A549 (cell line): ENCODE results near the gene PJVK. TPM values are rescaled to one million over a fixed set of nuclear protein-coding genes. Genes with fewer than 3 reads are reported as not detected.
"Not testable (repeated sequence)": the region's sequence is repeated elsewhere in the genome, so short reads cannot be mapped to it uniquely, and the experiment has no call there.

Experiments
- ATAC-seq, 2 experiments: fragments of 200-7000 bp in 1 of 2; fragments of >200 bp in 1 of 2; cut with Nextera tagmentation in 1 of 2; cut with Tn5 transposase in 1 of 2; 3 replicates each; pipeline versions ENCODE4 v1.8.0 to v1.9.1; 2018 to 2020; ENCODE audit warnings: mild to moderate bottlenecking in 1 of 2, moderate library complexity in 1 of 2
- CTCF ChIA-PET: fragments of 300-600 bp; sonication (Branson Sonifier 250); formaldehyde crosslinking; extraction: SDS; loops from one replicate; lab custom pipeline; 2021; ENCODE audit warnings: antibody characterized with exemption, inconsistent platforms; lab: Yijun Ruan, JAX
- POLR2A ChIA-PET: fragments of 350-600 bp; formaldehyde crosslinking; extraction: SDS; loops from one replicate; lab custom pipeline; 2021; ENCODE audit warnings: antibody characterized with exemption, inconsistent platforms; lab: Yijun Ruan, JAX
- DNase-seq, 2 experiments: peaks; one replicate each; pipeline versions ENCODE4 v3.0.0 to v3.0.0-alpha.2; 2011 to 2016; ENCODE audit warnings: low read depth in 1 of 2, low spot score in 1 of 2
- FAIRE-seq: peaks from 2 replicates; lab custom pipeline; 2011; peaks lifted over from hg19 to GRCh38; lab: Jason Lieb, UNC
- H3K27ac ChIP-seq, 2 experiments: fragments of >200 bp; sonication (Bioruptor Twin); formaldehyde crosslinking; 3 replicates each; pipeline ENCODE4 v1.5.1; 2016 to 2017
- H3K4me1 ChIP-seq: fragments of >200 bp; sonication (Bioruptor Twin); formaldehyde crosslinking; 3 replicates; pipeline ENCODE4 v1.6.1; 2016
- H3K4me2 ChIP-seq: fragments of >200 bp; sonication (Bioruptor Twin); formaldehyde crosslinking; 3 replicates; pipeline ENCODE4 v1.6.1; 2016
- H3K4me3 ChIP-seq: fragments of >200 bp; sonication (Bioruptor Twin); formaldehyde crosslinking; 3 replicates; pipeline ENCODE4 v1.5.1; 2016
- H3K9me3 ChIP-seq: fragments of >200 bp; sonication (Bioruptor Twin); formaldehyde crosslinking; 3 replicates; pipeline ENCODE4 v1.6.1; 2016
- BCL3 ChIP-seq: fragments of >200 bp; sonication (Bioruptor Twin); formaldehyde crosslinking; IDR thresholded peaks from 3 replicates; pipeline ENCODE4 v1.6.1; 2016
- CBX2 ChIP-seq: fragments of 200-600 bp; sonication (generic); IDR thresholded peaks from 2 replicates; pipeline ENCODE4 v1.6.1; 2016; ENCODE audit warnings: low read depth, mild to moderate bottlenecking, borderline replicate concordance
- CBX8 ChIP-seq: fragments of 200-600 bp; sonication (generic); IDR thresholded peaks from 2 replicates; pipeline ENCODE4 v1.6.1; 2016
- CEBPB ChIP-seq, 2 experiments: fragments of >200 bp in 1 of 2; sonication (Bioruptor Twin) in 1 of 2; formaldehyde crosslinking in 1 of 2; IDR thresholded peaks; 2 replicates each; pipeline ENCODE4 v1.6.1; 2012 to 2016
- CHD4 ChIP-seq: fragments of 200-600 bp; sonication (generic); IDR thresholded peaks from 2 replicates; pipeline ENCODE4 v1.6.1; 2016; ENCODE audit warnings: antibody characterized with exemption, mild to moderate bottlenecking, borderline replicate concordance
- CTCF ChIP-seq: fragments of >200 bp; sonication (Bioruptor Twin); formaldehyde crosslinking; IDR thresholded peaks from 3 replicates; pipeline ENCODE4 v1.5.1; 2016
- EHF ChIP-seq: fragments of 250-450 bp; sonication (Bioruptor Pico); IDR thresholded peaks from 2 replicates; pipeline ENCODE4 v1.5.0; 2020; ENCODE audit warnings: mild to moderate bottlenecking
- ESRRA ChIP-seq: fragments of 150-350 bp; IDR thresholded peaks from 2 replicates; pipeline ENCODE4 v1.6.1; 2014; ENCODE audit warnings: mild to moderate bottlenecking, low read length, borderline replicate concordance
- HEYL ChIP-seq: fragments of 250-450 bp; sonication (Bioruptor Pico); IDR thresholded peaks from 2 replicates; pipeline ENCODE4 v1.8.0; 2021; ENCODE audit warnings: mild to moderate bottlenecking, moderate library complexity
- HOXB5 ChIP-seq: fragments of 250-450 bp; sonication (Bioruptor Pico); IDR thresholded peaks from 2 replicates; pipeline ENCODE4 v1.5.0; 2020; ENCODE audit warnings: mild to moderate bottlenecking, moderate library complexity
- JUN ChIP-seq, 2 experiments: fragments of >200 bp; sonication (Bioruptor Twin); formaldehyde crosslinking; IDR thresholded peaks; 2 replicates in 1 of 2; 3 replicates in 1 of 2; pipeline ENCODE4 v1.6.1; 2016 to 2017
- JUNB ChIP-seq: fragments of >200 bp; sonication (Bioruptor Twin); formaldehyde crosslinking; IDR thresholded peaks from 2 replicates; pipeline ENCODE4 v1.6.1; 2016
- KDM5A ChIP-seq: fragments of 200-600 bp; sonication (generic); IDR thresholded peaks from 2 replicates; pipeline ENCODE4 v1.6.1; 2016; ENCODE audit warnings: antibody characterized with exemption, mild to moderate bottlenecking
- MAFK ChIP-seq: fragments of 450-650 bp; IDR thresholded peaks from 2 replicates; pipeline ENCODE4 v1.6.1; 2014; ENCODE audit not compliant: partially characterized antibody
- MAX ChIP-seq: IDR thresholded peaks from 2 replicates; pipeline ENCODE4 v1.6.1; 2012
- NR3C1 ChIP-seq: fragments of >200 bp; sonication (Bioruptor Twin); formaldehyde crosslinking; IDR thresholded peaks from 3 replicates; pipeline ENCODE4 v1.6.1; 2017
- PHF8 ChIP-seq: fragments of 200-600 bp; sonication (generic); IDR thresholded peaks from 2 replicates; pipeline ENCODE4 v1.6.1; 2016; ENCODE audit warnings: low read depth, mild to moderate bottlenecking, antibody characterized with exemption, moderate library complexity, borderline replicate concordance
- POLR2AphosphoS2 ChIP-seq: conservative IDR thresholded peaks from 2 replicates; pipeline ENCODE4 v1.6.1; 2012; ENCODE audit warnings: low read length, improper control_type of control experiment, inconsistent platforms
- RNF2 ChIP-seq: fragments of 200-600 bp; sonication (generic); IDR thresholded peaks from 2 replicates; pipeline ENCODE4 v1.6.1; 2016; ENCODE audit warnings: low read depth, mild to moderate bottlenecking, antibody characterized with exemption, moderate library complexity, borderline replicate concordance
- SMC3 ChIP-seq: fragments of >200 bp; sonication (Bioruptor Twin); formaldehyde crosslinking; IDR thresholded peaks from 3 replicates; pipeline ENCODE4 v1.6.1; 2018; ENCODE audit warnings: inconsistent platforms
- TP53 ChIP-seq: fragments of 250-450 bp; sonication (Bioruptor Pico); IDR thresholded peaks from 2 replicates; pipeline ENCODE4 v1.5.0; 2021; ENCODE audit warnings: mild to moderate bottlenecking, moderate library complexity
- USF2 ChIP-seq: fragments of 450-650 bp; IDR thresholded peaks from 2 replicates; pipeline ENCODE4 v1.6.1; 2014; ENCODE audit warnings: antibody characterized with exemption
- ZSCAN20 ChIP-seq: fragments of 250-450 bp; sonication (Bioruptor Pico); IDR thresholded peaks from 2 replicates; pipeline ENCODE4 v1.8.0; 2022; ENCODE audit warnings: mild to moderate bottlenecking, moderate library complexity
- WGBS: methylation state at CpG from one replicate; pipeline ENCODE4 v1.1.6; 2017; ENCODE audit errors: missing lambda C conversion rate; 5-methylcytosine and 5-hydroxymethylcytosine counted together
- polyA plus RNA-seq, 4 experiments: library from polyadenylated mRNA; depleted of rRNA in 3 of 4; stranded (reverse); fragments of >200 nt; fragmentation: RNase III in 1 of 4; extraction: RNeasy Plus Mini Kit Qiagen cat#74134 plus additional on column Dnase treatment in 1 of 4; gene quantifications; 2 replicates in 3 of 4; 3 replicates in 1 of 4; pipeline ENCODE4 v1.2.3, GENCODE V29; 2011 to 2017
- TF ChIP-seq, protein P1 (sequence below): IDR thresholded peaks from 2 replicates; pipeline ENCODE4 v1.6.1; 2012; ENCODE audit warnings: low read depth, borderline replicate concordance

The PJVK gene
- polyA plus RNA-seq, 2 of the 4 experiments (the other 2 are of a cell fraction) = 3.6 to 10.1 TPM

GRCh38 chr2:178412047-178412446 lies 39.1 kb upstream of the PJVK start:
- Histone ChIP-seq H3K27ac (no peak overlapping the region), H3K4me2 (no peak overlapping the region), H3K4me1 (peaks cover 6% of the 10 kb centered on the region; the same call in 2 of the 3 replicates), H3K9me3 (no peaks in the 10 kb centered on the region), H3K4me3 (no peak overlapping the region)
- ChIA-PET POLR2A (no interaction called here), CTCF (interaction anchor here (2.1 to 5.9 kb wide), 3 partner anchors 14 to 300 kb away, joined by 10 to 138 read pairs (median 60); partner anchors contain the start of gene RBM45)
- 77% methylated on average over 3 of the region's 3 CpGs for WGBS
- TF ChIP-seq ZSCAN20 (CRISPR knock-in tag) (no peak), CBX8 (no peak), CBX2 (no peak), RNF2 (no peak), ESRRA (no peak), EHF (CRISPR knock-in tag) (no peak), JUNB (no peak), USF2 (no peak), CHD4 (no peak), KDM5A (no peak), TP53 (CRISPR knock-in tag) (no peak), POLR2AphosphoS2 (no peak), CEBPB (IDR thresholded peaks at IDR 0.05) (no peak), CTCF (no peak)
- no peak for DNase-seq
- ATAC-seq = no peak
- FAIRE-seq = no peak

- H3K4me2 ChIP-seq = peak overlapping the region; percentile 79
- not testable (repeated sequence) for FAIRE-seq, H3K9me3 ChIP-seq, ATAC-seq, H3K4me1 ChIP-seq, H3K4me3 ChIP-seq, DNase-seq
- WGBS = 94% methylated on average over 8 of the region's 8 CpGs
- H3K27ac ChIP-seq = peak overlapping the region in 1 of 2 experiments; percentile 93; a peak in 1 of 6 replicates
- ChIA-PET POLR2A (interaction anchor here (0.6 to 1.8 kb wide), 2 partner anchors 118 to 218 kb away, joined by 4 to 5 read pairs; partner anchors contain the start of gene OSBPL6), CTCF (interaction anchor here (1.5 to 5.9 kb wide), 5 partner anchors 14 to 300 kb away, joined by 5 to 138 read pairs (median 52); partner anchors contain the start of gene RBM45)
Measured at GRCh38 chr2:178412453-178412852, 38.7 kb upstream of the PJVK start.

GRCh38 chr2:178413472-178414265 lies 37.5 kb upstream of the PJVK start:
- no peaks in the 10 kb centered on the region for H3K9me3 ChIP-seq
- peak overlapping the region; percentile 79 for H3K4me2 ChIP-seq
- no peak for FAIRE-seq
- ATAC-seq = peak; percentile 93 to 95
- CTCF ChIA-PET = interaction anchor here (0.6 to 5.9 kb wide), 46 partner anchors 10 to 354 kb away, joined by 3 to 138 read pairs (median 4); partner anchors contain the start of gene RBM45
- peak; percentile 48 to 86 for DNase-seq
- H3K27ac ChIP-seq = peak overlapping the region; percentile 93 to 95
- 2% methylated on average over 31 of the region's 45 CpGs for WGBS
- POLR2A ChIA-PET = interaction anchor here (1.0 to 2.3 kb wide), 5 partner anchors 9 to 283 kb away, joined by 3 to 19 read pairs (median 6); partner anchors contain the start of genes OSBPL6, PJVK and PRKRA
- H3K4me1 ChIP-seq = peaks cover 11% of the 10 kb centered on the region
- peak overlapping the region; percentile 48 for H3K4me3 ChIP-seq
- TF ChIP-seq MAX (peak; percentile 80; the same call in 1 of the 2 replicates), BCL3 (peak; percentile 52; the same call in 1 of the 3 replicates), HOXB5 (CRISPR knock-in tag) (no peak), CTCF (no peak), JUN (IDR thresholded peaks at IDR 0.05) (peak in 1 of 2 experiments; percentile 83; a peak in 4 of 5 replicates), PHF8 (peak; percentile 78; the same call in 1 of the 2 replicates), HEYL (CRISPR knock-in tag) (no peak), TP53 (CRISPR knock-in tag) (no peak), NR3C1 (no peak), MAFK (no peak), POLR2AphosphoS2 (no peak), SMC3 (no peak), RNF2 (peak; percentile 59; the same call in 1 of the 2 replicates)
- TF ChIP-seq, protein P1, sequence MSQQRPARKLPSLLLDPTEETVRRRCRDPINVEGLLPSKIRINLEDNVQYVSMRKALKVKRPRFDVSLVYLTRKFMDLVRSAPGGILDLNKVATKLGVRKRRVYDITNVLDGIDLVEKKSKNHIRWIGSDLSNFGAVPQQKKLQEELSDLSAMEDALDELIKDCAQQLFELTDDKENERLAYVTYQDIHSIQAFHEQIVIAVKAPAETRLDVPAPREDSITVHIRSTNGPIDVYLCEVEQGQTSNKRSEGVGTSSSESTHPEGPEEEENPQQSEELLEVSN = peak; percentile 62; the same call in 1 of the 2 replicates
